A549 (cell line): ENCODE data around the gene DEFB131B.

Source experiments
- CTCF ChIP-seq: fragments of >200 bp; sonication (Bioruptor Twin); formaldehyde crosslinking; IDR thresholded peaks from 3 replicates; pipeline ENCODE4 v1.5.1; 2016
- ELK1 ChIP-seq: fragments of 150-350 bp; IDR thresholded peaks from 2 replicates; pipeline ENCODE4 v1.6.1; 2014; ENCODE audit warnings: low read depth, mild to moderate bottlenecking, low read length
- EP300 ChIP-seq, 2 experiments: fragments of >200 bp; sonication (Bioruptor Twin); formaldehyde crosslinking; IDR thresholded peaks; 2 replicates in 1 of 2; 3 replicates in 1 of 2; pipeline ENCODE4 v1.6.1; 2016 to 2017
- ESRRA ChIP-seq: fragments of 150-350 bp; IDR thresholded peaks from 2 replicates; pipeline ENCODE4 v1.6.1; 2014; ENCODE audit warnings: mild to moderate bottlenecking, low read length, borderline replicate concordance
- JUNB ChIP-seq: fragments of >200 bp; sonication (Bioruptor Twin); formaldehyde crosslinking; IDR thresholded peaks from 2 replicates; pipeline ENCODE4 v1.6.1; 2016
- POLR2A ChIP-seq: IDR thresholded peaks from 2 replicates; pipeline ENCODE4 v1.6.1; 2012; ENCODE audit warnings: mild to moderate bottlenecking, low read length
- USF2 ChIP-seq: fragments of 450-650 bp; IDR thresholded peaks from 2 replicates; pipeline ENCODE4 v1.6.1; 2014; ENCODE audit warnings: antibody characterized with exemption

- TF ChIP-seq JUNB (no peak), CTCF (no peak), USF2 (no peak), EP300 (IDR thresholded peaks at IDR 0.05) (no peak), ESRRA (no peak), POLR2A (no peak), ELK1 (no peak)
Measured at GRCh38 chr11:71914617-71915189, 36.5 kb downstream of the DEFB131B start.
